NOMO-1 treated with DMSO at 0.1 percent for 48 hours (cell line): Measurements from ENCODE around the gene C19orf81.
A peak's percentile ranks its signal among the peaks of the same experiment; 100 is the strongest.

Experiments
- DNase-seq: peaks from one replicate; lab custom pipeline; 2025; ENCODE audit not compliant: unreplicated experiment; lab: John Stamatoyannopoulos, UW

C19orf81 gene

GRCh38 chr19:50629194-50629593 lies 20.1 kb upstream of the C19orf81 start:
- no peak for DNase-seq

GRCh38 chr19:50629801-50630200 lies 19.4 kb upstream of the C19orf81 start:
- DNase-seq = no peak

GRCh38 chr19:50632151-50632835 lies 17.0 kb upstream of the C19orf81 start:
- DNase-seq = no peak

- DNase-seq = no peak
These were observed 15.9 kb upstream of the C19orf81 start for GRCh38 chr19:50633359-50633758.

- DNase-seq = no peak
These were observed 15.3 kb upstream of the C19orf81 start for GRCh38 chr19:50633973-50634372.

GRCh38 chr19:50636317-50637085 lies 12.7 kb upstream of the C19orf81 start:
- DNase-seq = no peak

GRCh38 chr19:50638600-50638999 lies 10.6 kb upstream of the C19orf81 start:
- no peak for DNase-seq

GRCh38 chr19:50639121-50640112 lies 9.8 kb upstream of the C19orf81 start, which contains the start of gene SYT3:
TSS of gene SYT3 (minus strand) at chr19:50639881. CDS start at chr19:50637411, 2,470 bp downstream.
- peak; percentile 38 for DNase-seq

- DNase-seq = no peak
These were observed 8.9 kb upstream of the C19orf81 start for GRCh38 chr19:50640368-50640767.

GRCh38 chr19:50644315-50644915 lies 4.8 kb upstream of the C19orf81 start:
- DNase-seq = no peak

GRCh38 chr19:50645107-50645506 lies 4.1 kb upstream of the C19orf81 start:
- DNase-seq = no peak

- no peak for DNase-seq
These were observed 3.0 kb upstream of the C19orf81 start for GRCh38 chr19:50646074-50646807.

- peak; percentile 56 for DNase-seq
These were observed 1.2 kb upstream of the C19orf81 start for GRCh38 chr19:50647879-50648615.

- DNase-seq = no peak
These were observed 586 bp upstream of the C19orf81 start for GRCh38 chr19:50648659-50649058.

- DNase-seq = no peak
These were observed 1.9 kb downstream of the C19orf81 start for GRCh38 chr19:50651174-50651573.

- no peak for DNase-seq
These were observed 3.5 kb downstream of the C19orf81 start for GRCh38 chr19:50652722-50653121.

GRCh38 chr19:50654882-50655281 lies 5.6 kb downstream of the C19orf81 start:
- no peak for DNase-seq

- no peak for DNase-seq
These were observed 8.0 kb downstream of the C19orf81 start for GRCh38 chr19:50657222-50657669.

GRCh38 chr19:50657712-50658440 lies 8.6 kb downstream of the C19orf81 start:
- peak; percentile 100 for DNase-seq
